Neural cell (in vitro differentiated cells): ENCODE measurements around the gene TOMM40. TPM values are rescaled to one million over a fixed set of nuclear protein-coding genes. Genes with fewer than 3 reads are reported as not detected.
A peak's percentile ranks its signal among the peaks of the same experiment; 100 is the strongest.
"Not testable (repeated sequence)": the region's sequence is repeated elsewhere in the genome, so short reads cannot be mapped to it uniquely, and the experiment has no call there.

Experiments used
- H2AFZ ChIP-seq: fragments of 200-600, 300-800 bp; sonication (generic), shearing (Covaris generic); 2 replicates; pipeline ENCODE4 v1.6.0; 2014; ENCODE audit warnings: low read depth, mild to moderate bottlenecking, antibody characterized with exemption, low read length, moderate library complexity
- H3F3A ChIP-seq: fragments of 200-600 bp; shearing (Covaris generic); 2 replicates; pipeline ENCODE4 v1.6.1; 2016; ENCODE audit warnings: mild to moderate bottlenecking, moderate library complexity, mixed read lengths, antibody characterized with exemption, low read length; ENCODE audit not compliant: insufficient read depth, poor library complexity, severe bottlenecking
- H3K27ac ChIP-seq: fragments of 200-600, 300-800 bp; sonication (generic), shearing (Covaris generic); 2 replicates; pipeline ENCODE4 v1.5.1; 2014; ENCODE audit warnings: mild to moderate bottlenecking, low read length, moderate library complexity
- H3K27me3 ChIP-seq: fragments of 300-800, 200-600 bp; sonication (generic), shearing (Covaris generic); 2 replicates; pipeline ENCODE4 v1.6.0; 2014; ENCODE audit warnings: mild to moderate bottlenecking, low read depth, low read length, moderate library complexity; ENCODE audit not compliant: insufficient read depth
- H3K36me3 ChIP-seq: fragments of 300-800, 200-600 bp; sonication (generic), shearing (Covaris generic); 2 replicates; pipeline ENCODE4 v1.5.1; 2014; ENCODE audit warnings: mild to moderate bottlenecking, antibody characterized with exemption, low read length, moderate library complexity; ENCODE audit not compliant: insufficient read depth
- H3K4me2 ChIP-seq: fragments of 300-800, 200-600 bp; sonication (generic), shearing (Covaris generic); 2 replicates; pipeline ENCODE4 v1.6.0; 2014; ENCODE audit warnings: mild to moderate bottlenecking, low read length
- H3K4me3 ChIP-seq: fragments of 300-800, 200-600 bp; sonication (generic), shearing (Covaris generic); 2 replicates; pipeline ENCODE4 v1.5.1; 2014; ENCODE audit warnings: mild to moderate bottlenecking, low read length, moderate library complexity
- H3K79me2 ChIP-seq: fragments of 200-600 bp; shearing (Covaris generic); replicated peaks from 2 replicates; pipeline ENCODE4 v1.6.0; 2014; ENCODE audit warnings: mild to moderate bottlenecking, low read length, moderate library complexity; ENCODE audit not compliant: insufficient read depth
- H3K9ac ChIP-seq: fragments of 300-800, 200-600 bp; sonication (generic), shearing (Covaris generic); 2 replicates; pipeline ENCODE4 v1.6.1; 2016; ENCODE audit warnings: mild to moderate bottlenecking, low read length, mixed read lengths
- H3K9me2 ChIP-seq: fragments of 200-600 bp; shearing (Covaris generic); 2 replicates; pipeline ENCODE4 v1.6.1; 2016; ENCODE audit warnings: mild to moderate bottlenecking, low read length, mixed read lengths; ENCODE audit not compliant: insufficient read depth
- H3K9me3 ChIP-seq: fragments of 200-600, 300-800 bp; sonication (generic), shearing (Covaris generic); 2 replicates; pipeline ENCODE4 v1.6.1; 2016; ENCODE audit warnings: mild to moderate bottlenecking, mixed run types, low read length, moderate library complexity, mixed read lengths
- H4K20me1 ChIP-seq: fragments of 200-600 bp; shearing (Covaris generic); 2 replicates; pipeline ENCODE4 v1.6.1; 2016; ENCODE audit warnings: mild to moderate bottlenecking, mixed run types; ENCODE audit not compliant: insufficient read depth
- EP300 ChIP-seq: fragments of 450-650 bp; conservative IDR thresholded peaks from 2 replicates; pipeline ENCODE4 v1.6.1; 2014; ENCODE audit warnings: antibody characterized with exemption, mild to moderate bottlenecking, moderate library complexity; ENCODE audit not compliant: poor library complexity, severe bottlenecking
- EZH2 ChIP-seq: fragments of 200-600, 300-800 bp; shearing (Covaris generic), sonication (generic); IDR thresholded peaks from 2 replicates; pipeline ENCODE4 v1.6.1; 2014; ENCODE audit warnings: antibody characterized with exemption, low read length, borderline replicate concordance, mild to moderate bottlenecking; ENCODE audit not compliant: insufficient read depth, poor library complexity, severe bottlenecking
- MXI1 ChIP-seq: fragments of 450-650 bp; conservative IDR thresholded peaks from 2 replicates; pipeline ENCODE4 v1.6.1; 2014; ENCODE audit warnings: antibody characterized with exemption, mild to moderate bottlenecking; ENCODE audit not compliant: poor library complexity, severe bottlenecking
- POLR2AphosphoS5 ChIP-seq: IDR thresholded peaks from 2 replicates; pipeline ENCODE4 v1.6.1; 2012
- RAD21 ChIP-seq: fragments of 450-650 bp; conservative IDR thresholded peaks from 2 replicates; pipeline ENCODE4 v1.6.1; 2014; ENCODE audit warnings: antibody characterized with exemption, mild to moderate bottlenecking, moderate library complexity
- SMC3 ChIP-seq: fragments of 450-650 bp; conservative IDR thresholded peaks from 2 replicates; pipeline ENCODE4 v1.6.1; 2014; ENCODE audit warnings: antibody characterized with exemption, mild to moderate bottlenecking, moderate library complexity; ENCODE audit not compliant: poor library complexity
- TAF1 ChIP-seq: IDR thresholded peaks from 2 replicates; pipeline ENCODE4 v1.6.1; 2012; ENCODE audit warnings: low read depth
- polyA plus RNA-seq: library from polyadenylated mRNA; depleted of rRNA; stranded (reverse); fragments of >200 nt; gene quantifications from 2 replicates; pipeline ENCODE4 v1.2.3, GENCODE V29; 2014
- TF ChIP-seq, protein P1 (sequence below): IDR thresholded peaks from 2 replicates; pipeline ENCODE4 v1.6.1; 2012; ENCODE audit warnings: borderline replicate concordance
- TF ChIP-seq, protein P2 (sequence below): fragments of 450-650 bp; IDR thresholded peaks from 2 replicates; pipeline ENCODE4 v1.5.1; 2014; ENCODE audit warnings: antibody characterized with exemption, mild to moderate bottlenecking, moderate library complexity; ENCODE audit not compliant: poor library complexity, severe bottlenecking

TOMM40 gene
- polyA plus RNA-seq, 1 donor from 2014 or later: 48.4 TPM

DNA sequence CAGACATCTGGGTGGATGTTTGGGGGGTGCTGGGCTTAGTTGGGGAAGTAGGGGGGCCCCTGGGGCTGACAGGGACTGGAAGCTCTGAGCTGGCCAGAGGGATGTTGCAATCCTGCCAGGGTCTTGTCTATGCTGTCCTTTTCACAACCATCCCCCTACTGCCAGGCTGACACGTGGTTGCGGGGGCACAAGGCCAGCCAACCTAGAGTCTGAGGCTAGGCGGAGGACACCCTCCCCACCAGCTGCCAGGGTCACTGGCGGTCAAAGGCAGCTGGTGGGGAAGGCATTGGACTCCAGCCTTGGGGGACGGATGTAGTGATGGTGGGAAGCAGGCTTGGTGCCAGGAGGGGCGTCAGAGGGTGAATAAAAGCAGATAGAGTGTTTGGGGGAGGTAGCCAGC is 21.8 kb downstream of the TOMM40 start:
- Histone ChIP-seq H2AFZ (no peak overlapping the region), H4K20me1 (no peaks in the 10 kb centered on the region), H3K9ac (no peak overlapping the region), H3K4me3 (no peak overlapping the region), H3K27me3 (no peaks in the 10 kb centered on the region), H3F3A (no peaks in the 10 kb centered on the region), H3K4me2 (no peak overlapping the region), H3K9me3 (no peaks in the 10 kb centered on the region), H3K36me3 (no peaks in the 10 kb centered on the region), H3K79me2 (no peaks in the 10 kb centered on the region), H3K9me2 (no peaks in the 10 kb centered on the region), H3K27ac (no peak overlapping the region)
- TF ChIP-seq, protein P1, sequence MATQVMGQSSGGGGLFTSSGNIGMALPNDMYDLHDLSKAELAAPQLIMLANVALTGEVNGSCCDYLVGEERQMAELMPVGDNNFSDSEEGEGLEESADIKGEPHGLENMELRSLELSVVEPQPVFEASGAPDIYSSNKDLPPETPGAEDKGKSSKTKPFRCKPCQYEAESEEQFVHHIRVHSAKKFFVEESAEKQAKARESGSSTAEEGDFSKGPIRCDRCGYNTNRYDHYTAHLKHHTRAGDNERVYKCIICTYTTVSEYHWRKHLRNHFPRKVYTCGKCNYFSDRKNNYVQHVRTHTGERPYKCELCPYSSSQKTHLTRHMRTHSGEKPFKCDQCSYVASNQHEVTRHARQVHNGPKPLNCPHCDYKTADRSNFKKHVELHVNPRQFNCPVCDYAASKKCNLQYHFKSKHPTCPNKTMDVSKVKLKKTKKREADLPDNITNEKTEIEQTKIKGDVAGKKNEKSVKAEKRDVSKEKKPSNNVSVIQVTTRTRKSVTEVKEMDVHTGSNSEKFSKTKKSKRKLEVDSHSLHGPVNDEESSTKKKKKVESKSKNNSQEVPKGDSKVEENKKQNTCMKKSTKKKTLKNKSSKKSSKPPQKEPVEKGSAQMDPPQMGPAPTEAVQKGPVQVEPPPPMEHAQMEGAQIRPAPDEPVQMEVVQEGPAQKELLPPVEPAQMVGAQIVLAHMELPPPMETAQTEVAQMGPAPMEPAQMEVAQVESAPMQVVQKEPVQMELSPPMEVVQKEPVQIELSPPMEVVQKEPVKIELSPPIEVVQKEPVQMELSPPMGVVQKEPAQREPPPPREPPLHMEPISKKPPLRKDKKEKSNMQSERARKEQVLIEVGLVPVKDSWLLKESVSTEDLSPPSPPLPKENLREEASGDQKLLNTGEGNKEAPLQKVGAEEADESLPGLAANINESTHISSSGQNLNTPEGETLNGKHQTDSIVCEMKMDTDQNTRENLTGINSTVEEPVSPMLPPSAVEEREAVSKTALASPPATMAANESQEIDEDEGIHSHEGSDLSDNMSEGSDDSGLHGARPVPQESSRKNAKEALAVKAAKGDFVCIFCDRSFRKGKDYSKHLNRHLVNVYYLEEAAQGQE: no peak
- TF ChIP-seq TAF1 (no peak), MXI1 (no peak), RAD21 (no peak), EZH2 (no peak), EP300 (no peak), POLR2AphosphoS5 (no peak), SMC3 (no peak)
- TF ChIP-seq, protein P2, sequence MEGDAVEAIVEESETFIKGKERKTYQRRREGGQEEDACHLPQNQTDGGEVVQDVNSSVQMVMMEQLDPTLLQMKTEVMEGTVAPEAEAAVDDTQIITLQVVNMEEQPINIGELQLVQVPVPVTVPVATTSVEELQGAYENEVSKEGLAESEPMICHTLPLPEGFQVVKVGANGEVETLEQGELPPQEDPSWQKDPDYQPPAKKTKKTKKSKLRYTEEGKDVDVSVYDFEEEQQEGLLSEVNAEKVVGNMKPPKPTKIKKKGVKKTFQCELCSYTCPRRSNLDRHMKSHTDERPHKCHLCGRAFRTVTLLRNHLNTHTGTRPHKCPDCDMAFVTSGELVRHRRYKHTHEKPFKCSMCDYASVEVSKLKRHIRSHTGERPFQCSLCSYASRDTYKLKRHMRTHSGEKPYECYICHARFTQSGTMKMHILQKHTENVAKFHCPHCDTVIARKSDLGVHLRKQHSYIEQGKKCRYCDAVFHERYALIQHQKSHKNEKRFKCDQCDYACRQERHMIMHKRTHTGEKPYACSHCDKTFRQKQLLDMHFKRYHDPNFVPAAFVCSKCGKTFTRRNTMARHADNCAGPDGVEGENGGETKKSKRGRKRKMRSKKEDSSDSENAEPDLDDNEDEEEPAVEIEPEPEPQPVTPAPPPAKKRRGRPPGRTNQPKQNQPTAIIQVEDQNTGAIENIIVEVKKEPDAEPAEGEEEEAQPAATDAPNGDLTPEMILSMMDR: no peak

DNA sequence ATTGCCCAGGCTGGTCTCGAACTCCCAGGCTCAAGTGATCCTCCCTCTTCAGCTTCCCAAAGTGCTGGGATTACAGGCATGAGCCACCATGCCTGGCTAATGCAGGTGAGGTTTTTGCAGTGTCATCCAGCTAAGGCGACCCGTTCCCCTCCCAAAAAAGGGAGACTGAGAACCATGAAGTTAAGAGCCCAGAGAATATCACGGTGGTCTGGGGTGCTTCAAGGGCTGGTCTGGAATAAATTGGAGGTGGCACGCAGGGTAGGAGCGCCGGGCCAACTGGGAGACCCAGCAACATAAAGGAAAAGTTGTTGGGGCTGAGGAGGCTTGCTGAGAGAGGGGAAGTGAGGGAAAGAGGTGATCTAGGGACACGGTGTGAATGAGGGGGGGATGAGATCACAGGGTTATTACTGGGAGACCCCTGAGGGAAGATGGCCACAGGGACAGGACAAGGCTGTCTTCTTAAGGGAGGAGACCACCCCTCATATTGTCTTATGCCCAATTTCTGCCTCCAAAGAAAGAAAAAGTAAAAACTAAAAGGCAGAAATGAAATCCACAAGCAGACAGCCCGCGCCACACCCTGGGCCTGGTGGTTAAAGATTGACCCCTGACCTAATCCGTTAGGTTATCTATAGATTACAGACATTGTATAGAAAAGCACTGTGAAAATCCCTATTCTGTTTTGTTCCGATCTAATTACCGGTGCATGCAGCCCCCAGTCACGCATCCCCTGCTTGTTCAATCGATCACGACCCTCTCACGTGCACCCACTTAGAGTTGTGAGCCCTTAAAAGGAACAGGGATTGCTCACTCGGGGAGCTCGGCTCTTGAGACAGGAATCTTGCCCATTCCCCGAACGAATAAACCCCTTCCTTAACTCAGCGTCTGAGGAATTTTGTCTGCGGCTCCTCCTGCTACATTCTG is 22.7 kb downstream of the TOMM40 start:
- H3K36me3 ChIP-seq, H4K20me1 ChIP-seq, H3K27ac ChIP-seq, H3K9me3 ChIP-seq, H2AFZ ChIP-seq, H3F3A ChIP-seq, H3K79me2 ChIP-seq, H3K27me3 ChIP-seq, H3K9ac ChIP-seq, H3K9me2 ChIP-seq, H3K4me2 ChIP-seq, H3K4me3 ChIP-seq: not testable (repeated sequence)

DNA sequence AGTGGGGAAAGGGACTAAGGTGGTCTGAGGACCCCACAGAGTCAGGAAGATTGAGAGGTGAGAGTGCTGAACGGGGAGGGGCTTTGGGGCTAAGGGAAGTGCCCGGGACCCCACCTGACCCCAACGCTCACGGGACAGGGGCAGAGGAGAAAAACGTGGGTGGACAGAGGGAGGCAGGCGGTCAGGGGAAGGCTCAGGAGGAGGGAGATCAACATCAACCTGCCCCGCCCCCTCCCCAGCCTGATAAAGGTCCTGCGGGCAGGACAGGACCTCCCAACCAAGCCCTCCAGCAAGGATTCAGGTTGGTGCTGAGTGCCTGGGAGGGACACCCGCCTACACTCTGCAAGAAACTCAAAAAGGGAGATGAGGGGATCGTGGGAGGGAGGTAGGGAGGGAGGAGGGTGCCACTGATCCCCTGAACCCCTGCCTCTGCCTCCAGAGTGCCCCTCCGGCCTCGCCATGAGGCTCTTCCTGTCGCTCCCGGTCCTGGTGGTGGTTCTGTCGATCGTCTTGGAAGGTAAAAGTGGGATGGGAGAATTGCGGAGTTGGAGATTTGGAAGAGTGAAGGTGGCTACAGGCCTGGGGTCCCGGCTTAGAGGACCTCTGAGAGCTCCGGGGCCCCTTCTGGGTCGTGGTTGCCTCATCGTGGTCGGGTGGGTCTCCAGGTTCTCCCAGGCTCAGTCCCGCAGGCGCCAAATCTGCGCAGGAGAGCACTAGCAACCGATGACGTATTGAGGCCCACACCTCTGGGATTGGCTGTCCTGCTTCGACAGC is 23.6 kb downstream of the TOMM40 start, which contains the start of gene APOC1:
Gene APOC1, plus strand, starts transcription at position 176 of the 774 bp plus-strand sequence. Its CDS starts 284 bp downstream, at position 460.
- not testable (repeated sequence) for H3K79me2 ChIP-seq, H3K9me2 ChIP-seq, H3F3A ChIP-seq, H3K27me3 ChIP-seq, H3K36me3 ChIP-seq, H4K20me1 ChIP-seq, H3K9me3 ChIP-seq, H3K27ac ChIP-seq, H3K4me2 ChIP-seq
- Histone ChIP-seq H3K4me3 (peak within 1 kb of the TSS; percentile 63), H2AFZ (peak within 1 kb of the TSS; percentile 15), H3K9ac (peak within 1 kb of the TSS; percentile 55)
